RPMI7951 (cell line): Measurements from ENCODE around the gene CDH16. TPM values are rescaled to one million over a fixed set of nuclear protein-coding genes. Genes with fewer than 3 reads are reported as not detected.
"Not testable (repeated sequence)": the region's sequence is repeated elsewhere in the genome, so short reads cannot be mapped to it uniquely, and the experiment has no call there.

Experiments used
- DNase-seq: peaks from one replicate; pipeline ENCODE4 v3.0.0-alpha.2; 2012; ENCODE audit warnings: low read depth
- total RNA-seq: library from RNA; depleted of rRNA; stranded (reverse); fragments of >200 nt; shearing (Covaris generic); gene quantifications from 2 replicates; pipeline ENCODE4 v1.2.3, GENCODE V29; 2014

Gene CDH16
- total RNA-seq, 1 experiment from 2014 or later = not detected

DNA sequence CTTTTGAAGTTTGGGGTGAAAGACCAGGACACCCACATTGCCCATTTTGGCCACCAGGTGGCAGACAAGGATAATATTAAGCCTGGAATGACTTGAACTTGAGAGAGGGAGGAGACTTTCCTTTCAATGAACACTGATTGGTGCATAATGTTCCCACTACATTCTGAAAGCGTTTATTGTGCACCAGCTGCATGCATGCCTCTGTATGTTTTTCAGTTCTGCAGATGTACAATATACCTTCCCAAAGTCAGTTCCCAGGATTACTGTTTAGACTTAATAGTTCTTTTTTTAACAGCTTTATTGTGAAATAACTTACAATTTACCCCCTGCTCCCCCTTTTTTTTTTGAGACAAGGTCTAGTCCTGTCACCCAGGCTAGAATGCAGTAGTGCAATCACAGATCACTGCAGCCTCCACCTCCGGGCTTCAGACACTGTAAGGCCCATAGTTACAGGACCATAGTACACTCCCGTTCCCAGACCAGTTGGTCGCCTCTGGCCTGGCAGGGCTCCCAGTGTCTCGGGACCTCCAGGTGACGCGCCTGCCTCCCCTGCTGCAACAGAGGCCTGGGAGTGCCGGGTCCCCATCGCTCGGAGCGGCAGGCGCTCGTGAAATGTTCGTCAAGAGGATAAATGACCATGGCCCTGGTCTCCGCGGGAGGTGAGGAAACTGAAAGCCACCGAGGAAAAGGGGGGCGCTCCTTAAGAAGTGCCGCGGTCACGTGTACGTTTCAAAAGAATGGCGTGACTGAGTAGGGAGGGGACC is 28.8 kb upstream of the CDH16 start:
- DNase-seq = peak; percentile 83

DNA sequence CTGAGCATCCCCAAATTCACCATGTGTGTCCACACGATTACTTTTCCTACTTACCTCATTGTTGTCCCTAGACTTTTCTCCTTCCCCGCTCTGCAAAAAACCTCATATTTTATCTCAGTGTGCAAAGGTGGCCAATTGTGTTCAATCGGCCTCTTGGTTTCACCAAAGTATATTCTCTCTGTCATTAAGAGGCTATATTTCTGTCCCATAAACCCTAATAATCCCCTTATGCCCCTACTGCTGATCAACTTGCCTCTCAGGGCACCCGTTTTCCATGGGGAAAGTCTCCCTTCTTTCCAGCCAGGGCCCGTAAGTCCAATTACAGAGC is 28.3 kb upstream of the CDH16 start:
- no peak for DNase-seq

DNA sequence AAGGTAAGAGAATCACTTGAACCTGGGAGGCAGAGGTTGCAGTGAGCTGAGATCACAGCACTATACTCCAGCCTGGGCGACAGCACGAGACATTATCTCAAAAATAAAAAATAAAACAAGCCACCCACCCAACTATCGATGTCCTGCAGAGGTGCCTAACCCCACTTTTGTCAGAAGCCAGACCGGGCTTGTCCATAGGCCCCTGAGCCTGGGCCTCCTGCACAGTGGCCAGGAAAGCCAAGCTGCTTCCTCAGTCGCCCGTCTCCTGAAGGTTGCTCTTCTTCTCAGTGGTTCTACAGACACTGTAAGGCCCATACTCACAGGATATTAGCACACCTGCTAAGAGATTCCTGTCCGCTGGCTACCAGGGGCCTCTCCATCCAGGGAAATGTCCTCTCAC is 27.9 kb upstream of the CDH16 start:
- no peak for DNase-seq

DNA sequence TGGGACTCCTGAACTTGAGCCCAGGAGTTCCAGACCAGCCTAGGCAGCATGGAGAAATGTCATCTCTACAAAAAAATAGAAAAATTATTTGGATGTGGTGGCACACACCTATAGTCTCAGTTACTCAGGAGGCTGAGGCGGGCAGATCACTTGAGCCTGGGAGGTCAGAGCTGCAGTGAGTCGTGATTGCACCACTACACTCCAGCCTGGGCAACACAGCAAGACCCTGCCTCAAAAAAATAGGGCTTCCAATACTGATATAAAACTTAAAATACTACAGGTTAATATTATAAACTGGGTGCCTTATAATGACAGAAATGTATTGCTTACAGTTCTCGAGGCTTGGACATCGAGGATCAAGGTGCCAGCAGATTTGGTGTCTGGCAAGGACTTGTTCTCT is 27.3 kb upstream of the CDH16 start:
- no peak for DNase-seq

DNA sequence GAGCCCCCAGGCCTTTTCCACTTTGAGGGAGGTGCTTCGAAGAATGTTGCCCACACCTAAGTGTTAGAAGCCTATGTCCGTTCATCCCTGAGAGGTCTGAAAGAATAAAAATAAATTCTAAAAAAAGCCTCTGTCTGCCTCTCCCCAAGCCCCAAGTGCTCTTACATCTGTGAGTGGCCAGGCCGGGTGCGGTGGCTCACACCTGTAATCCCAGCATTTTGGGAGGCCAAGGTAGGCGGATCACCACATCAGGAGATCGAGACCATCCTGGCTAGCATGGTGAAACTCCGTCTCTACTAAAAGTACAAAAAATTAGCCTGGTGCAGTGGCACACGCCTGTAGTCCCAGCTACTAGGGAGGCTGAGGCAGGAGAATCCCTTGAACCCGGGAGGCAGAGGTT is 26.3 kb upstream of the CDH16 start:
- not testable (repeated sequence) for DNase-seq

DNA sequence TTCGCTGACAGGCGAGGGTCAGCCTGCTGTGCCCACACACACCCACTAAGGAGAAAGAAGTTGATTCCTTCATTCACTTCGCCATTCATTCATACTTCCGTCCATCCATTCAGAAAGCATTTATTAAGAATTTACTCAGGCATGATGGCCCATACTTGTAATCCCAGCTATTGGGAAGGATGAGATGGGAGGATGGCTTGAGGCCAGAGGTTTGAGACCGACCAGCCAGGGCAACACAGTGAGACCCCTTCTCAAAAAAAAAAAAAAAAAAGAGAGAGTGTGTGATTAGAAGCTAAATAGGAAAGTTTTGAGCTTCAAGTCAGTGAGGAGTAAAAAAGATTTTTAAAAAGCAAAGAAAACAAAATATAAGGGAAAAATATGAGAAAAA is 25.4 kb upstream of the CDH16 start:
- no peak for DNase-seq

DNA sequence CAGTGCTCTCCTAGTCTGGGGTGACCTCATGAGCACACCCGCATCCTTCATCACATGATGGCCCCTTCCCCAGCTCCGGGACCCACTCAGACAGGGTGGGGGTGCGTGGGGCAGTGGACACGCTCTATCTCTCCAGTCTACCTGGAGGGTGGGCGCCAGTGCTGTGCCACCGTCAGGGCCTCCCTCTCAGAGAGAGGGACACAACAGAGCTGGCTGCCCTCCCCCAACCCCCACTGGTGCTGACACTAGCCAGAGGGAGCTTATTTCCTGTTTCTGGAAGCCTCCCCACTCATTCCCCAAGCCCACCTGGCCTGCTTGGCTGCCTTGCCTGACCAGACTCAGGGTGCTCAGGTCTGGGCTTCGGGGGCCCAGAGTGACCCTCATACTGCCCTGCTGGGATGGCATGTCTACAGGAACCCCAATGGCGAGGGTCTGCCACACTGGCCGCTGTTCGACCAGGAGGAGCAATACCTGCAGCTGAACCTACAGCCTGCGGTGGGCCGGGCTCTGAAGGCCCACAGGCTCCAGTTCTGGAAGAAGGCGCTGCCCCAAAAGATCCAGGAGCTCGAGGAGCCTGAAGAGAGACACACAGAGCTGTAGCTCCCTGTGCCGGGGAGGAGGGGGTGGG is 24.9 kb upstream of the CDH16 start:
- no peak for DNase-seq

DNA sequence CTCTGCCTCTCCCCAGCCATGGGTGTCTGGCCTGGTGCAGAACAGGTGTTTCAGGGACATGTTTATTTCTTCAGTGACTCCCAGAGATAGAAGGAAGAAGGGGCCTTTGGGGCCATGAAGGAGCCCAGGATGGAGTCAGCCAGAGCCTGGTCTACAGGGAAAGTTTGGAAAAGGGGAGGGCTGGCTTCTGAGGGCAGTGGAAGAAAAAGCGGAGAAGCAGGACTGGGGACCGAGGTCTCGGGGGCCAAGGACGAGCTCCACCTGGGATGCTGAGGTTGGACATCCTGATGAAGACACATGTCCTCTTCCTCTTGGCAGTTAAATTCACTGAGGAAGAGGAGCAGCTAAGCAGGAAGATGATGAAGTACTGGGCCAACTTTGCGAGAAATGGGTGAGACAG is 24.3 kb upstream of the CDH16 start:
- no peak for DNase-seq

DNA sequence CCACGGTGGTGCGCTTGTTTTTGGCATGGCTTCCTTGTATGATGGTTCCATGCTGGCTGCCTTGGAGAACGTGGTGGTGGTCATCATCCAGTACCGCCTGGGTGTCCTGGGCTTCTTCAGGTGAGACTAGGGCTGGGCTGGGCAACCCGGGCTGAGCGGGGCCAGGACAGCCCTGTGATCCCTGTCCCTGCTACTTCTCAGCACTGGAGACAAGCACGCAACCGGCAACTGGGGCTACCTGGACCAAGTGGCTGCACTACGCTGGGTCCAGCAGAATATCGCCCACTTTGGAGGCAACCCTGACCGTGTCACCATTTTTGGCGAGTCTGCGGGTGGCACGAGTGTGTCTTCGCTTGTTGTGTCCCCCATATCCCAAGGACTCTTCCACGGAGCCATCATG is 21.6 kb upstream of the CDH16 start:
- DNase-seq = no peak

DNA sequence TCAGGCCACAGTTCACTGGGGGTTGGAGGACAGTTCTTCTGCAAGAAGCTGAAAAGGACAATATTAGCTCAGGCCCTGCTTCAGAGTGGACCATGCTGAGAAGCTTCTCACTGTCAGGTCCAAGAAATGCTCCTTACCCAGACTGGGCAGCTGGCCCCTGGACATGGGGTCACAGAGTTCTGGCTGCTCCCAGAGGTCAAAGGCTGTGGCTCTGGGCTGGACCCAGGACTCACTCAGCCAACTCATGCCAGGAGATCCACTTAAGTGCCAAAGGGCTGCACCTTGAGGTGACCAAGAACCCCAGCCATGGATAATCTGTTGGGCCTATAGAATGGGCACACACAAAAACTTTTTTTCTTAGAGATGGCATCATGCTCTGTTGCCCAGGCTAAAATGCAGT is 20.7 kb upstream of the CDH16 start:
- no peak for DNase-seq

DNA sequence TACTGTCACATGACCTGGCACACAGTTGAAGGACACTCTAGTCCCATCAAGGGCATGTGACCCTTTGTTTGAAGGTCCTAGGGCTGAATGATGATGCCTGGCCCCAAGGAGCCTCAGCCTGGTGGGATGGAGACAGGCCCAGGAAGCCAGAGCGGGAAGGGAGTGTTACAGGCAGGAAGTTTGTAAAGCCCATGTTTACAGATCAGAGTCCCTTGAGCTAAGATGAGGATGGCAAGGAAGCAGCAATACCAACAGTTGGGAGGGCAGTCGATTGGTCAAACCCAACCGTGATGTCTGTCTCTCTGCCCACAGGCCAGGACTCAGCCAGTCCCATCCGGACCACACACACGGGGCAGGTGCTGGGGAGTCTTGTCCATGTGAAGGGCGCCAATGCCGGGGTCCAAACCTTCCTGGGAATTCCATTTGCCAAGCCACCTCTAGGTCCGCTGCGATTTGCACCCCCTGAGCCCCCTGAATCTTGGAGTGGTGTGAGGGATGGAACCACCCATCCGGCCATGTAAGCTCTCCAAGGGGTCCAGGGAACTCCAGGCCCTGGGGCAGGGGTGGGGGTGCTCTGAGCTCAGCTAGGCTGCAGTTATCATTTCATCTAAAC is 19.1 kb upstream of the CDH16 start:
- DNase-seq = no peak

DNA sequence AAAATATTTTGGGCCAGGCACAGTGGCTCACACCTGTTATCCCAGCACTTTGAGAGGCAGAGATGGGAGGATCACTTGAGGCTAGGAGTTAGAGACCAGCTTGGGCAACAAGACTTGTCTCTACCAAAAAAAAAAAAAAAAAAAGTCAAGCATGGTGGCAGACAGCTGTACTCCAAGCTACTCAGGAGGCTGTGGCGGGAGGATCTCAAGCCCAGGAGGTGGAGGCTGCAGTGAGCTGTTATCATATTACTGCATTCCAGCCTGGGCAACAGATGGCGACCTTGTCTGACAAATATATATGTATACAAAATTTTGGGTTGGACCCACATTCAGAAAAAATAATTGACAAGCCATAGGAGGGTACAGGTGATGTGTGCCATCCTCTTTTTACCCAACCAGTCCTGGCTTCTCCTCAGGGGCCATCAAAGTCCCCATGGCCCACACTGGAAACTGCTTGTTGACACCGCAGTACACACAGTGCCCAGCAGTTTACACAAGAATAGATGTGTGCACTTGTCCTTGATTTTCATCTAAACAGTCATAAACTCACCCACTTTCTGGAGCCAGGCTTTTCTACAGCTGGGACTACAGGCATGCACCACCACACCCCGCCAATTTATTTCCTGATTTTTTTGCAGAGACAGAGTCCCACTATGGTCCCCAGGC is 18.3 kb upstream of the CDH16 start:
- DNase-seq = no peak

DNA sequence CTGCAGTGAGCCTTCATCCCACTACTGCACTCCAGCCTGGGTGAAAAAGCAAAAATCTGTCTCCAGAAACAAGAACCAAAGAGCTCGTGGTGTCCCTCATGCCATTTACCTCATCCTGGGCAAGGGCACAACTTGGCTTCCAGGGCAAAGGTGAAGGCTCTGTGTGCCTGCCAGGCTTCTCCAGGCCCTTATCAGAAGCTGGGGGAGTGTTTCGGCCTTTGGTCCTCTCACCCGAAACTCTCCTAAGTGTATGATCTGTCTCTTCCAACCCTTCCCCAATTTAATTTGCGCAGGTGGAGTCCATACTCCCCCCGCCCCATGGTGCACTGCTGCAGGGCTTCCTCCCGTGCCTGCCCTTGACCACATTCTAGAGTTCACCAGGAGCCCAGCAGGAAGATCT is 17.8 kb upstream of the CDH16 start:
- no peak for DNase-seq

DNA sequence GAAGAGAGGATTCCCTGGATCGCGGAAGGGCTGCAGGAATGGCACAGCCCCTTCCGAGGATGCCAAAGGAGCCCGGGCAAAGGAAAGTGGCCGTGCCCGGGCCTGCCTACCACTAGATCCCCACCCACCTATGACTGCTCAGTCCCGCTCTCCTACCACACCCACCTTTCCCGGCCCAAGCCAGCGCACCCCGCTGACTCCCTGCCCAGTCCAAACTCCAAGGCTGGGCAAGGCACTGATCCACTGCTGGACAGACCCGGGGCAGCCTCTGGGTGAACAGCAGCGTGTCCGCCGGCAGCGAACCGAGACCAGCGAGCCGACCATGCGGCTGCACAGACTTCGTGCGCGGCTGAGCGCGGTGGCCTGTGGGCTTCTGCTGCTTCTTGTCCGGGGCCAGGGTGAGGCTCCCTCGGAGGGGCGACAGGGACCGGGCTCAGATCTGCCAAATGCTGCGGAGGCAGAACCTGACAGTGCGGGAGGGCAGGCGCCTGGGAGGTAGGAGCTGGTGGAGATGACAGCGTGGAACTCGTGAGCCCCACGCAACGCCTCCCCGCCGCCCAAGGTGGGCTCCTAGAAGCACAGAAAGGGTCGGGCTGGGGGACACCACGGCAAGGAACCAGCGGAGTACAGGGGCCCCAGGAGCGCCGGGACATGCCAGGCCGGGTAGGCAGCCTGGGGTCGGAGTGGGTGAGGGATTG is 16.8 kb upstream of the CDH16 start, which contains the start of gene CES2:
TSS of gene CES2 (plus strand) at position 203 of the 698 bp plus-strand sequence. CDS start at position 323, 120 bp downstream.
- peak; percentile 50 for DNase-seq

DNA sequence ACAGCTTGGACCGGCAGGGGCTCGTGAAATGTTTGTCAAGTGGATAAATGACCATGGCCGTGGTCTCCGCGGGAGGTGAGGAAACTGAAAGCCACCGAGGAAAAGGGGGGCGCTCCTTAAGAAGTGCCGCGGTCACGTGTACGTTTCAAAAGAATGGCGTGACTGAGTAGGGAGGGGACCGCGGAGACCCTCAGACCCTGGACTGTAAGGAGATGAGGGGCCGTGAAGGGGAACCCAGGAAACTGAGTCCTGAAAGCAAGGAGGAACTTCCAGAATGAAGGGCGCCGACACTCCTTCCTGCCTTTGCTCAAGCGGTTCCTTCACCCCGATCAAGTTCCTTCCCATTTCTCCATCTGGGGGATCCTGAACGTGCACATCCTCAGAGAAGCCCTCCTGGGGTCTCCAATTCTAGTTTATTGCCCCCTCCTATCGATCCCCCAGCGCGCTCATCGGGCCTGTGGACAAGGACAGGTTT is 16.2 kb upstream of the CDH16 start:
- DNase-seq = peak; percentile 21

DNA sequence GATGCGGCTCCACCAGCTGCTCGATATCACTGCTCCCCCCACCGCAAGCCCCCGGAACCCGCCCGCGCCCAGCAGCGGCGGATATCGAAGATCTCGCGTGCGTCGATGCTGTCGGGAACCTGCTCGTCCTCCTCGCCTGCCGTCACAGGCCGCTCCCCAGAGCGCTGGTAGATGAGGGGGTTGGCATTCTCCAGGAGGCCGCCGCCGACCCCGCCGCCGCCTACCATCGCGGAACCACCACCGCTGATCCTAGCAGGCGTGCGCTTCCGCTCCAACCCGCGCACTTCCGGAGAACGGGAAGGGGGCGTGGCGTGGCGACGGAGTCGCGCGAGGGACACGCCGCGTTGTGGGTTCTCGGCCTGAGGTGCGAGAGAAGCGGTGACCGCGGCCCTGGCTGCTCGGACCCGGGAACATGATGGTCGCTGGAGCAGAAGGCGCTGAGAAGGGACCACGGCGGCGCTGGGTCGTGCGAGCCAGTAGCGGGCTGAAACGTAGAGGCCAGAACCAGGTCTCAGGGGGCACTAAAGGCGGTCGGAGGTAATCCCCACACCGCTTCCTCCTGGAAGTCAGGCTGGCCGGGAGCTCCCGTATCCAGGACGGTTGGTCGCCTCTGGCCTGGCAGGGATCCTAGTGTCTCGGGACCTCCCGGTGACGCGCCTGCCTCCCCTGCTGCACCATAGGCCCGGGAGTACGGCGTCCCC is 15.6 kb upstream of the CDH16 start, which contains the start of gene CIAO2B:
TSS of gene CIAO2B (minus strand) at position 265 of the 701 bp plus-strand sequence. CDS start at position 227, 38 bp downstream.
- DNase-seq = peak; percentile 81

DNA sequence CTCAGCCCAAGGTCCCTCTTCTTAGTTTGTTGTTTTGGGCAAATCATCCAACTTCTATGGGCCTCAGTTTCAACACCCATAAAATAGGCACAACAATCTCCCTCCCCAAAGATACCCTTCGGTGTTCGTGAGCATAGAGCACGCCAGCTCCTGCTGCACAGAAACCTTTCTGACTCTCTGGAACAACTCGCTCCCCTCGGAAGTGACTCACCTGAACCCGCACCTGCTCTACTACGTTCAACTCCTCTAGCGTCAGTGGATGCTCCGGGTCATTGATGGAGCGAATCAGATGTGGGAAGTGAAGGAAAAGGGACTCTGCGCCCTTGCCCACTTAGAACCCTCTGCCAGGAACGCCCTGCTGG is 15.1 kb upstream of the CDH16 start:
- DNase-seq = no peak

DNA sequence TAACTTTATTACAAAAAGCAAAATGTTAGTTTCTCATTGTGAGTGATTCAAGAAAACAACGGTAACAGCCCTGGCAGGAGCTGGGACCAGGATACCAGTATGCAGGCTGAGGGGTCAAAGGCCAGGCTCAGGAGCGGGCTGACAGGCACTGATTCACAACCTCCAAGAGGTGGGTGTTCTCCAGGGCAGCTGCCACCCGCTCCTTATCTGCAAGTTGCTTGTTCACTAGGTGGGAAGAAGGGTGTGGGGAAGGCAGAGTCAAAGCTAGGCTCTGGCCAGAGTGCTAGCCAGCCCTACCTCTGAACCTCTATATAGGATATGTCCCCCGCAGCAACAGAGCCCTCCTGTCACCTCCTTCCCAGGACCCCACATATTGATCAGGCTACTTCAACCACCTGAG is 13.4 kb upstream of the CDH16 start:
- DNase-seq = no peak

DNA sequence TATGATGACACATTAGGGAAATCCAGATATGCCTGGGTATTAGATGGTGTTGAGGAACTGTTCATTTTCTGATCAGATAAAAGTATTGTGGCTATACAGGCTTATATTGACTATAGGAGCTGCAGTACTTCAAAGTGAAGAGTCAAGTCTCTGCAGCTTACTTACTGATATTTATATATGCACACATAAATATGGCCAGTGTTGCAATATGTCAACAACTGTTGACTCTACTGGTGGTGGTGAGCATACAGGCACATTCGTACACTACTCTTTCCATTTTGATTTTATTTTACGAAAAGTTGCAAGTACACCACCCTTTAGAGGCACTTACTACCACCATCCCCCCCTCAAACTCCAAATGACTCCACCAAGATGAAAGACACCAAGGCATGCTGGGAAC is 13.0 kb upstream of the CDH16 start:
- no peak for DNase-seq

DNA sequence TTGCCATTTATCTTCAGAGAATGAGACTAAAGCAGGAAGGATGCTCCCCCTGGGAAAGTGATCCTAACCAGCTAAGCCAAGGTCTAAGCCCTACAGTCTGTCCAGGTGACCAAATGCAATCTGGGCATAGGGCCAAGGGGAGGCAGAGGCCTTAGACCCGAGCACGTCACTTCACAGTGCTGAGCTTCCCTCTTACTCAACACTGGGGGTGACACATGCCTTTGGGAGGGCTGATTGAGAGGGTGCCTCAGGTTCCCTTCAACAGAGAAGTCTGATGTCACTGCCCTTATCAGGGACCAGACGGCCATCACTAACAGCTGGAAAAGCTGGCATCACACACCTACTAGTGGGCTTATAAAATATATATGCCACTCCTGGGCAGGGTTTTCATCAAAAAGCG is 11.5 kb upstream of the CDH16 start:
- peak; percentile 79 for DNase-seq

DNA sequence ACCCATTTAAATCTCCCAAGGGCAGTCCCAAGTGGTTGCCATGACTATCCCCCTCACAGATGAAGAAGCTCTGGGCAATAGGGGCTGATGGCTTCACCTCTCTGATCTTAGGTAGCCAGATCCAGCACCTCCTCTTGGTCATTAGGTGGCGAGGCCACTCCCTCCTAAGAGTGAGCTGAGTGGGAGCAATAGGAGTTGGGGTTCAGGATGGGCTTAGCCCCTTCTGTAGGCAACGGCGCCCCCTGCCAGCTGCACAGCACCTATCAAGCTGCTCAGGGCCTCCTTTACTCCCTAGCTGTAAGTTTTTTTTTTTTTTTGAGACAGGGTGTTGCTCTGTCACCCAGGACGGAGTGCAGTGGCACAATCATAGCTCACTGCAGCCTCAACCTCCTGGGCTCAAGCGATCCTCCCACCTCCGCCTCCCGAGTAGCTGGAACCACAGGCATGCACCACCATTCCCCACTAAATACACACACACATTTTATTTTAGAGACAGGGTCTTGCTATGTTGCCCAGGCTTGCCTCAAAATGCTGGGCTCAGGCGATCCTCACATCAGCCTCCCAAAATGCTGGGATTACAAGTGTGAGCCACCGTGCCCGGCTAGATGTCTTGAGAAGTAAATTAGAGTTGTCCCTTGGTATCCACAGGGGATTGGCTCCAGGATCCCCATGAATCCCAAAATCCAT is 10.2 kb upstream of the CDH16 start:
- peak; percentile 59 for DNase-seq
